ENCODE data around the gene SLC6A19. TPM values are rescaled to one million over a fixed set of nuclear protein-coding genes. Genes with fewer than 3 reads are reported as not detected.
A peak's percentile ranks its signal among the peaks of the same experiment; 100 is the strongest.

SLC6A19 gene
- total and polyA plus RNA-seq, 5 experiments from 2014 or later: not detected

DNA sequence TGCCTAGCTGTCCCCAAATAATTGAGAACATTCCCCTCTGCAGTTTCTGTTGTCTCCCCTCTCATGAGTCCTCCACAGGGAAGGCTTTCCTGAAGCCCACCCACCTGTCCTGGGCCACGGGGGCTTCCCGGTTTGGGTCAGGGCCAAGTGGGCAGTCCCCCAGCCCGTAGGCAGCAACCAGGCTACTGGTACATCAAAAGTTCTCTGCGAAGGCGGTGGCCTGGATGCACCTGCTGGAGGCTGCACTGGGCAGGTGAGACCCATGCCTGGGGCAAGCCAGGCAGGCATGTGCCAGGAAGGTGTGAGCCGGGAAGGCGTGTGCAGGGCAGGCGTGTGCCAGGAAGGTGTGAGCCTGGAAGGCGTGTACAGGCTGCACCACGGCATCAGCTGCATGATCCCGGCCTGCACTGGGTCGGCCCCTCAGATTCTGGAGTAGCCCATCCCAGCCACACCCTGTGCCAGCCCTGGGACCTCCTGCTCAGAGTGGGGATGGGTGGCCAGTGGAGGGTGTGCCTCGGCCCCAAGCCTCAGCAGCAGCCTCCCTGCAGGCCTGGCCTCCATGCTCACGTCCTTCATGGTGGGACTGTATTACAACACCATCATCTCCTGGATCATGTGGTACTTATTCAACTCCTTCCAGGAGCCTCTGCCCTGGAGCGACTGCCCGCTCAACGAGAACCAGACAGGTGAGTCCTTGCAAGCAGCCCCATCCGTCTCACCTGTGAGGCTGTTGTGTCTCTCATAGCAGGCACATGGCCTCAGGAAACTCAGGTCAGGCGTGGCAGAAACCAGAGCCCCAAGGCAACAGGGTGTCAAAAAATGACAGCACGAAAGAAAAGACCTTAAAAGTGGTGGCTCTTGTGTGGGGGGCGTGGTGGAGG lies 8.7 kb downstream of the SLC6A19 start:
- Mint-ChIP-seq H3K27me3 (peaks cover 0 to 5% (median 4%) of the 10 kb centered on the region in 5 donors), H3K36me3 (no peaks in the 10 kb centered on the region), H3K4me1 (peaks cover 0 to 2% (median 0%) of the 10 kb centered on the region in 4 donors), H3K4me3 (no peak overlapping the region), H3K9me3 (no peaks in the 10 kb centered on the region), H3K27ac (peak overlapping the region in 1 of 10 donors; percentile 43)
- DNase-seq: peak in 2 of 10 donors; percentile 3 to 40
- no peak for ATAC-seq
- POLR2A ChIA-PET: no interaction called here

DNA sequence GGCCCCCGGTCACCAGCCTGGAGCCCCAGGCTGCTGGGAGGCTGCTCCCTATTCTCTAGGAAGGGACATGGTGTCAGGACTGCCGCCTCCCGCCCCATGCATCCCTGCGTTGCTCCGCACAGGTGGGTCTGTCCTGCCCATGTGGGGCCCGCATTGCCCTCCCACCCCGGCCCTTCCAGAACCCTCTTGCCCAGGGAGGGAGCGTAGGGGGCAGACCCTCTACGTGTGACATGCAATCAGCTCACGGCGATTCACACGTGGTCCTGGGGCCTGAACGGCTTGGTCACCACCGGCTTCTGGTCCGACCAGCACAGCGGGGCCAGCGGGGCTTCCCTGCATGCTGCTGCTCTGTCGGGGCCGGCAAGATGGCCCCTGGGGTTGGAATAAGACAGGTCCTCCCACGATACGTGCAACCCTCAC lies 9.4 kb downstream of the SLC6A19 start:
- H3K4me1 Mint-ChIP-seq: peaks cover 0 to 2% (median 0%) of the 10 kb centered on the region in 4 donors
- peaks cover 0 to 11% (median 3%) of the 10 kb centered on the region in 5 donors for H3K27me3 Mint-ChIP-seq
- H3K9me3 Mint-ChIP-seq: peaks cover 0 to under 1% (median 0%) of the 10 kb centered on the region in 9 donors
- H3K27ac Mint-ChIP-seq: no peak overlapping the region
- ATAC-seq (no peak), DNase-seq (peak in 2 of 10 donors; percentile 1 to 36)
- no peaks in the 10 kb centered on the region for H3K36me3 Mint-ChIP-seq
- POLR2A ChIA-PET: no interaction called here
- no peak overlapping the region for H3K4me3 Mint-ChIP-seq

GRCh38 chr5:1211701-1212100 lies 10.3 kb downstream of the SLC6A19 start:
- Mint-ChIP-seq H3K4me1 (peaks cover 0 to 2% (median 0%) of the 10 kb centered on the region in 4 donors), H3K9me3 (peaks cover 0 to 1% (median 0%) of the 10 kb centered on the region in 9 donors), H3K27ac (peak overlapping the region in 1 of 10 donors; percentile 7), H3K27me3 (peaks cover 0 to 9% (median 0%) of the 10 kb centered on the region in 5 donors), H3K4me3 (no peak overlapping the region), H3K36me3 (no peaks in the 10 kb centered on the region)
- ATAC-seq (no peak), DNase-seq (peak in 1 of 10 donors; percentile 47)
- POLR2A ChIA-PET: no interaction called here

GRCh38 chr5:1212271-1212670 lies 10.9 kb downstream of the SLC6A19 start:
- no peak overlapping the region for H3K4me3 Mint-ChIP-seq
- no peaks in the 10 kb centered on the region for H3K36me3 Mint-ChIP-seq
- H3K9me3 Mint-ChIP-seq: peaks cover 0 to 1% (median 0%) of the 10 kb centered on the region in 9 donors
- H3K4me1 Mint-ChIP-seq: peaks cover 0 to 2% (median 0%) of the 10 kb centered on the region in 4 donors
- no peak overlapping the region for H3K27ac Mint-ChIP-seq
- POLR2A ChIA-PET: no interaction called here
- H3K27me3 Mint-ChIP-seq: peaks cover 0 to 9% (median 3%) of the 10 kb centered on the region in 5 donors
- DNase-seq (peak in 2 of 10 donors; percentile 1 to 30), ATAC-seq (no peak)

- Mint-ChIP-seq H3K27me3 (peaks cover 0 to 9% (median 0%) of the 10 kb centered on the region in 5 donors), H3K27ac (no peak overlapping the region), H3K4me1 (peaks cover 0 to 5% (median 1%) of the 10 kb centered on the region in 4 donors), H3K9me3 (peaks cover 0 to 1% (median 0%) of the 10 kb centered on the region in 9 donors), H3K36me3 (no peaks in the 10 kb centered on the region), H3K4me3 (no peak overlapping the region)
- POLR2A ChIA-PET: no interaction called here
- peak in 1 of 10 donors; percentile 61 for DNase-seq
- ATAC-seq: no peak
Measured at GRCh38 chr5:1212881-1213280, 11.5 kb downstream of the SLC6A19 start.

DNA sequence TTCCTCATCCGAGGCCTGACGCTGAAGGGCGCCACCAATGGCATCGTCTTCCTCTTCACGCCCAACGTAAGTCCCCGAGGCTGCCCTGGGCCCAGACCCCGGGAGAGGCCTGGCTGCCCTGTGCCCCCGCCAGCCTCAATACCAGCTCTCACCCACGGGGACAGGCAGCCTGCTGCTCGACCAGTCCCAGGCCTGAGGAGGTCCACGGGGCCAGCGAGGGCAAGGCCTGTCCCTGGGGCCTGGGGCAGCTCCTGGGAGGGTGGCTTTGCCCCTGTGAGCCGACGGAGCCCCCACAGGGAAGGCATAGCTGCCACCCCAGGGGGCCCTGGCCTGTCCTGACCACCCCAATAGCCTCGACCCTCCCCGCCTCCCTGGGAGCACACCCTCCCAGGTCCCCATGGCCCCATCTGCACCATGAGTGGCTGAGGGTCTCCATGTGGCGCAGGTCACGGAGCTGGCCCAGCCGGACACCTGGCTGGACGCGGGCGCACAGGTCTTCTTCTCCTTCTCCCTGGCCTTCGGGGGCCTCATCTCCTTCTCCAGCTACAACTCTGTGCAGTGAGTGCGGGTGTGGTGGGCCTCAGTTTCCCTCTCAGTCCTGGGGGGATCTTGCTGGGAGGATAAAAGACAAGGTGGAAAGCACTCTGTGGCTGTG lies 12.2 kb downstream of the SLC6A19 start:
- H3K9me3 Mint-ChIP-seq: peaks cover 0 to 1% (median 0%) of the 10 kb centered on the region in 9 donors
- H3K4me1 Mint-ChIP-seq: peaks cover 0 to 5% (median 2%) of the 10 kb centered on the region in 4 donors
- H3K36me3 Mint-ChIP-seq: no peaks in the 10 kb centered on the region
- POLR2A ChIA-PET: no interaction called here
- H3K4me3 Mint-ChIP-seq: no peak overlapping the region
- no peak overlapping the region for H3K27ac Mint-ChIP-seq
- DNase-seq: peak in 1 of 10 donors; percentile 60
- peaks cover 0 to 10% (median 0%) of the 10 kb centered on the region in 5 donors for H3K27me3 Mint-ChIP-seq
- no peak for ATAC-seq

GRCh38 chr5:1214163-1214935 lies 13.0 kb downstream of the SLC6A19 start:
- POLR2A ChIA-PET: no interaction called here
- Mint-ChIP-seq H3K27me3 (peaks cover 0 to 12% (median 0%) of the 10 kb centered on the region in 5 donors), H3K4me3 (no peak overlapping the region), H3K4me1 (peaks cover 0 to 5% (median 2%) of the 10 kb centered on the region in 4 donors), H3K27ac (no peak overlapping the region), H3K9me3 (peaks cover 0 to 1% (median 0%) of the 10 kb centered on the region in 9 donors), H3K36me3 (no peaks in the 10 kb centered on the region)
- ATAC-seq (no peak), DNase-seq (peak in 2 of 10 donors; percentile 1 to 54)

GRCh38 chr5:1214936-1215220 lies 13.5 kb downstream of the SLC6A19 start:
- H3K27ac Mint-ChIP-seq: no peak overlapping the region
- DNase-seq (no peak), ATAC-seq (no peak)
- H3K4me3 Mint-ChIP-seq: no peak overlapping the region
- POLR2A ChIA-PET: no interaction called here
- peaks cover 0 to 1% (median 0%) of the 10 kb centered on the region in 9 donors for H3K9me3 Mint-ChIP-seq
- no peaks in the 10 kb centered on the region for H3K36me3 Mint-ChIP-seq
- peaks cover 0 to 5% (median 1%) of the 10 kb centered on the region in 4 donors for H3K4me1 Mint-ChIP-seq
- H3K27me3 Mint-ChIP-seq: peaks cover 0 to 12% (median 0%) of the 10 kb centered on the region in 5 donors

DNA sequence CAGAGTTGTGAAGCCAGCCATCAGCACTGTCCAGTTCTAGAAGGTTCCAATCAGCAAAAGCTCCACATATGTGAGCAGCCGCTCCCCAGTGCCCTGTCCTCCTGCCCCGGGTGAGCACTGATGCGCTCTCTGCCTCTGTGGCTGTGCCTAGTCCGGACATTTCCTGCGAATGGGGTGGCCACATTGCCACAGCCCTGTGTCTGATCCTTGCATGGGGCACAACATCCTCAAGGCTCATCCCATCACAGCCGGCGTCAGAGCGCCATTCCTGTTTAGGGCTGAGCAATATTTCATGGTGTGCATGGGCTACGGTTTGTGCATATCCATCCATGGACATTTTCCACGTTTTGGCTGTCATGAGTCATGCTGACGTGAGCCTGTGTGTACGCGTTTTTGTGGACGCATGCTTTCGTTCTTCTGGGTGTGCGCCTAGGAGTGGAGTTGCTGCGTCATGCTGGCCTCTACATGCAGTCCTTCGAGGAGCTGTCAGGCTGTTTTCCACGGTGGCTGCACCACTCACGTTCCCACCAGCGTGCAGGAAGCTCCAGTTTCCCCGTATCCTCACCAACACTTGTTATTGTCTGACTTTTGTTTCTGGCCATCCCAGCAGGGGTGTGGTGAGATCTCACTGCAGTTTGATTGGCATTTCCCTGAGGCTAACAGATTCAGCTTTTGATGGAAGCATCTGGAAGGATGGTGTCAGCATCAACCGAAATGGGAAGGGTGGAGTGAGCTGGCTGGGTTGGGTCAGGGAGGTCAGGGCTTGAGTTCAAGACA lies 14.1 kb downstream of the SLC6A19 start:
- POLR2A ChIA-PET: no interaction called here
- peak in 1 of 10 donors; percentile 45 for DNase-seq
- H3K4me3 Mint-ChIP-seq: no peak overlapping the region
- H3K27me3 Mint-ChIP-seq: peaks cover 0 to 12% (median 0%) of the 10 kb centered on the region in 5 donors
- H3K27ac Mint-ChIP-seq: peak overlapping the region in 2 of 10 donors; percentile 56 to 62
- H3K4me1 Mint-ChIP-seq: peaks cover 0 to 5% (median 1%) of the 10 kb centered on the region in 4 donors
- H3K9me3 Mint-ChIP-seq: peaks cover 0 to 1% (median 0%) of the 10 kb centered on the region in 9 donors
- H3K36me3 Mint-ChIP-seq: no peaks in the 10 kb centered on the region
- no peak for ATAC-seq

GRCh38 chr5:1216211-1216917 lies 15.0 kb downstream of the SLC6A19 start:
- peak in 1 of 10 donors; percentile 27 for DNase-seq
- Mint-ChIP-seq H3K4me1 (peaks cover 0 to 5% (median 1%) of the 10 kb centered on the region in 4 donors), H3K27ac (no peak overlapping the region), H3K9me3 (peaks cover 0 to 1% (median 0%) of the 10 kb centered on the region in 9 donors), H3K27me3 (peaks cover 0 to 12% (median 0%) of the 10 kb centered on the region in 5 donors), H3K36me3 (no peaks in the 10 kb centered on the region), H3K4me3 (no peak overlapping the region)
- ATAC-seq: no peak
- POLR2A ChIA-PET: no interaction called here

- H3K4me3 Mint-ChIP-seq: no peak overlapping the region
- peaks cover 0 to 12% (median 0%) of the 10 kb centered on the region in 5 donors for H3K27me3 Mint-ChIP-seq
- ATAC-seq (no peak), DNase-seq (no peak)
- H3K9me3 Mint-ChIP-seq: peaks cover 0 to 1% (median 0%) of the 10 kb centered on the region in 9 donors
- POLR2A ChIA-PET: no interaction called here
- H3K36me3 Mint-ChIP-seq: no peaks in the 10 kb centered on the region
- H3K4me1 Mint-ChIP-seq: peaks cover 0 to 5% (median 1%) of the 10 kb centered on the region in 4 donors
- no peak overlapping the region for H3K27ac Mint-ChIP-seq
Measured at GRCh38 chr5:1216918-1217295, 15.5 kb downstream of the SLC6A19 start.

Measured in naive thymus-derived CD8-positive, alpha-beta T cell (primary cell).